Gastroesophageal sphincter (tissue), 3 donors: Measurements from ENCODE around the gene RFTN1.

ENCODE experiments used
- EP300 ChIP-seq: sonication (generic); formaldehyde crosslinking; IDR thresholded peaks from one replicate; pipeline ENCODE4 v1.6.1; 2017; ENCODE audit warnings: antibody characterized with exemption, mild to moderate bottlenecking
- POLR2A ChIP-seq, 2 donors: fragments of 450-650 bp; IDR thresholded peaks; one replicate each; pipeline ENCODE4 v1.6.1; 2017; ENCODE audit warnings: antibody characterized with exemption in 2 of 2, mild to moderate bottlenecking in 2 of 2, moderate library complexity in 1 of 2
- POLR2AphosphoS5 ChIP-seq: sonication (generic); formaldehyde crosslinking; IDR thresholded peaks from one replicate; pipeline ENCODE4 v1.6.1; 2017; ENCODE audit warnings: antibody characterized with exemption
- TF ChIP-seq, protein P1 (sequence below), 4 experiments: fragments of 200-600 bp in 2 of 4; fragments of 450-650 bp in 2 of 4; sonication (generic) in 1 of 4; IDR thresholded peaks; one replicate each; pipeline ENCODE4 v1.5.1; 2017 to 2019; ENCODE audit warnings: antibody characterized with exemption in 4 of 4, mild to moderate bottlenecking in 2 of 4, moderate library complexity in 2 of 4

DNA sequence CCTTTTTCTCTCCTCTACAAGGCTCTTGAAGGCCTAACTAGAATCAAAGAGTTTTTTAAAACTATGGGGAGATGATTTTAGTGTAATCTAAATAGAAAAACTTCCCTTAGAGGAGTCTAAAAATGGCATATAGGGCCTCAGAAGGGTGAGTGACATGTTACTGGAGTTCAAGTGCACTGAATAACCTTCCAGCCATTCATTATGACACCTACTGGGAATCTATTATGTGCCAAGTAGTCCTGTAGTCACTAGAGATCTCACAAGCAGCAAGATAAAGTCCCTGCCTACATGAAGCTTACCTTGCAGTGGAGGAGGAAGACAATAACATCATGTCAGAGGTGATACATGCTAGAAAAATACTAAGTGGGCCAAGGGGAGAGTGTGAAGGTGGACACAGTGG is 152.4 kb downstream of the RFTN1 start:
- TF ChIP-seq POLR2A (IDR thresholded peaks at IDR 0.05): no peak
- TF ChIP-seq, protein P1, sequence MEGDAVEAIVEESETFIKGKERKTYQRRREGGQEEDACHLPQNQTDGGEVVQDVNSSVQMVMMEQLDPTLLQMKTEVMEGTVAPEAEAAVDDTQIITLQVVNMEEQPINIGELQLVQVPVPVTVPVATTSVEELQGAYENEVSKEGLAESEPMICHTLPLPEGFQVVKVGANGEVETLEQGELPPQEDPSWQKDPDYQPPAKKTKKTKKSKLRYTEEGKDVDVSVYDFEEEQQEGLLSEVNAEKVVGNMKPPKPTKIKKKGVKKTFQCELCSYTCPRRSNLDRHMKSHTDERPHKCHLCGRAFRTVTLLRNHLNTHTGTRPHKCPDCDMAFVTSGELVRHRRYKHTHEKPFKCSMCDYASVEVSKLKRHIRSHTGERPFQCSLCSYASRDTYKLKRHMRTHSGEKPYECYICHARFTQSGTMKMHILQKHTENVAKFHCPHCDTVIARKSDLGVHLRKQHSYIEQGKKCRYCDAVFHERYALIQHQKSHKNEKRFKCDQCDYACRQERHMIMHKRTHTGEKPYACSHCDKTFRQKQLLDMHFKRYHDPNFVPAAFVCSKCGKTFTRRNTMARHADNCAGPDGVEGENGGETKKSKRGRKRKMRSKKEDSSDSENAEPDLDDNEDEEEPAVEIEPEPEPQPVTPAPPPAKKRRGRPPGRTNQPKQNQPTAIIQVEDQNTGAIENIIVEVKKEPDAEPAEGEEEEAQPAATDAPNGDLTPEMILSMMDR (IDR thresholded peaks at IDR 0.05): no peak
- TF ChIP-seq EP300: no peak
- no peak for TF ChIP-seq POLR2AphosphoS5
